ENCODE results near the gene MAP1A.
"Not testable (repeated sequence)": the region's sequence is repeated elsewhere in the genome, so short reads cannot be mapped to it uniquely, and the experiment has no call there.

- TF ChIP-seq, protein P1, sequence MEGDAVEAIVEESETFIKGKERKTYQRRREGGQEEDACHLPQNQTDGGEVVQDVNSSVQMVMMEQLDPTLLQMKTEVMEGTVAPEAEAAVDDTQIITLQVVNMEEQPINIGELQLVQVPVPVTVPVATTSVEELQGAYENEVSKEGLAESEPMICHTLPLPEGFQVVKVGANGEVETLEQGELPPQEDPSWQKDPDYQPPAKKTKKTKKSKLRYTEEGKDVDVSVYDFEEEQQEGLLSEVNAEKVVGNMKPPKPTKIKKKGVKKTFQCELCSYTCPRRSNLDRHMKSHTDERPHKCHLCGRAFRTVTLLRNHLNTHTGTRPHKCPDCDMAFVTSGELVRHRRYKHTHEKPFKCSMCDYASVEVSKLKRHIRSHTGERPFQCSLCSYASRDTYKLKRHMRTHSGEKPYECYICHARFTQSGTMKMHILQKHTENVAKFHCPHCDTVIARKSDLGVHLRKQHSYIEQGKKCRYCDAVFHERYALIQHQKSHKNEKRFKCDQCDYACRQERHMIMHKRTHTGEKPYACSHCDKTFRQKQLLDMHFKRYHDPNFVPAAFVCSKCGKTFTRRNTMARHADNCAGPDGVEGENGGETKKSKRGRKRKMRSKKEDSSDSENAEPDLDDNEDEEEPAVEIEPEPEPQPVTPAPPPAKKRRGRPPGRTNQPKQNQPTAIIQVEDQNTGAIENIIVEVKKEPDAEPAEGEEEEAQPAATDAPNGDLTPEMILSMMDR (IDR thresholded peaks at IDR 0.05): not testable (repeated sequence)
- TF ChIP-seq EZH2 (IDR thresholded peaks at IDR 0.05; ENCODE audit: borderline replicate concordance, insufficient read depth, low read depth, low read length, poor library complexity, severe bottlenecking): not testable (repeated sequence)
Measured at GRCh38 chr15:43566615-43567014, 49.2 kb downstream of the MAP1A start.

Measured in B cell (primary cell).